GM19043 (cell line): ENCODE measurements around the gene PRKCSH.
"Not testable (repeated sequence)": the region's sequence is repeated elsewhere in the genome, so short reads cannot be mapped to it uniquely, and the experiment has no call there.

Experiments
- ATAC-seq: cut with Tn5 transposase; IDR thresholded peaks from one replicate; pipeline ENCODE4 v1.9.1; 2021; ENCODE audit warnings: low read depth; ENCODE audit not compliant: unreplicated experiment

The PRKCSH gene

DNA sequence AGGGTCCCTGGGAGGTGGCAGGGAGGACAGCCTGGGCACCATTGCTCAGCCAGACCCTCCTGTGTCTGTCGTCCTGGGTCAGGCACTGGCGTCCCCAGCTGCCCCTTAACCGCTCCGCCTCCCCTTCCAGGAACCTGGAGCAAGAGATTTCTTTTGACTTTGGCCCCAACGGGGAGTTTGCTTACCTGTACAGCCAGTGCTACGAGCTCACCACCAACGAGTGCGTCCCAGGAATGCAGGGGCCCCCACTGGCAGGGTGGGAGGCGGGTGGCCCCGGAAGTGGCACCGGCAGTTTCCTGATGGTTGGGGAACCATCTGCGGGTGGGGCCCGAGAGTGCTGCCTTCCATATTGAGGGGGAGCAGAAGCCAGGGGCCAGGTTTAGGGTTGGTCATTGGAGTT is 13.0 kb downstream of the PRKCSH start:
- no peak for ATAC-seq

DNA sequence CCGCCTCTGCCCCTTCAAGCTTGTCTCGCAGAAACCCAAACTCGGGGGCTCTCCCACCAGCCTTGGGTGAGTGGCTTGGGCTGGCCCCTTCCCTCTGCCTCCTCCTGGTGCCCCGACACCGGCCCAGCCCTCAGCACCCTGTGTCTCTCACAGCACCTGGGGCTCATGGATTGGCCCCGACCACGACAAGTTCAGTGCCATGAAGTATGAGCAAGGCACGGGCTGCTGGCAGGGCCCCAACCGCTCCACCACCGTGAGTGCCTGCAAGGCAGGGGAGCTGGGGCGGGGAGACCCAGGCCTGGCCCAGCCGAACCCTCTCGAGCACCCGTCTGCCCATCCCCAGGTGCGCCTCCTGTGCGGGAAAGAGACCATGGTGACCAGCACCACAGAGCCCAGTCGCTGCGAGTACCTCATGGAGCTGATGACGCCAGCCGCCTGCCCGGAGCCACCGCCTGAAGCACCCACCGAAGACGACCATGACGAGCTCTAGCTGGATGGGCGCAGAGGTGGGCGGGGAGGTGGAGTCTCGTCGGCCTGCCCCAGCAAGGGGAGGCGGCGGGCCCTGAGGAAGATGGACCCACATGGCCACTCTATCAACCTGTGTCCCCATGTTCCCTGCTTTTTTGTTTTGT is 13.6 kb downstream of the PRKCSH start:
- no peak for ATAC-seq

DNA sequence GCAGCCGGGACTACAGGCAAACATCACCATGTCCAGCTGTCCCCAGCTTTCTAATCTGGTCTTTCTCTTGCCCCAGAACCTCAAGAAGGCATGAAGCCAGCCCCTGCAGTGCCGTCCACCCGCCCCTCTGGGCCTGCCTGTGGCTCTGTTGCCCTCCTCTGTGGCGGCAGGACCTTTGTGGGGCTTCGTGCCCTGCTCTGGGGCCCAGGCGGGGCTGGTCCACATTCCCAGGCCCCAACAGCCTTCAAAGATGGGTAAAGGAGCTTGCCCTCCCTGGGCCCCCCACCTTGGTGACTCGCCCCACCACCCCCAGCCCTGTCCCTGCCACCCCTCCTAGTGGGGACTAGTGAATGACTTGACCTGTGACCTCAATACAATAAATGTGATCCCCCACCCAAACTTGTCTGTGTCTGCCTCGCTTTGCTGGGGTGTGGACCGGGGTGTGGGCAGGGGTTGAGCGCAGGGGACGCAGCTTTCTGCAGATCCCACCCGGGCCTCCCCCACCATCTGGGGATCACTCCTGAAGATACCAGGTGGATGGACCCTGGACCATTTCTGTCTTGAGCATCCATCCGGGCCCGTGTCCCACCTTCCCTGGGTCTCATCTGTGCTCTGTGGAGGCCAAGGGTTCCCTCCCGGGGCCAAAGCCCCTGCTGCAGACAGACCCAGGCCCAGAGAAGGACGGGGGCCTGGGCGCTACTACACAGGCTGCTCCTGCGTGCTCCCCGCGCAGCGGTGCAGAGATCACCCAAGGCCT is 15.3 kb downstream of the PRKCSH start:
- no peak for ATAC-seq

DNA sequence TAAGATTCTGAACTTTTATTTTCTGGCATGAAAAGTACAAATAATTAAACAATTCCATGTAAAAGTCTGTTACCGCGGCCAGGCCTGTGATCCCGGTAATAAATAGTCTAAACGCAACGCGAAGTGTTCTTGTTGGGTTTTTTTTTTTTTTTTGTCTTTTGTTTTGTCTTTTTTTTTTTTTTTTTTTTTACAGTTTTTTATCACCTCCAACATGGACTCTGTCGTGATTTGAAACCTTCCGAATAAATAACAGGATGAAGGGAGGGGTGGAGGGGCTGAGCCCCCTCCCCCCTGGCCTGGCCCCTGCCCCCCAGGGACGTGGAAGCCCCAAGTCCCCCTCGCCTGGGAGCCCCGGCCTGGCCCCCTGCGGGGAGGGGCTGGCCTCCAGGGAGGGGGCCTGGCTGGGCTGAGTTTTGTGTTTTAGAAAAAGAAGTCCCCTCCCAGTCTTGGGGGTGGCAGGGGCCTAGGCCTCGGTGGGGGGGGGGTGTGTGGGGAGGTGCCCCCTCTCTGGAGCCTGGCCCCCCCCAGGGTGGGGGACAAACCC is 16.0 kb downstream of the PRKCSH start:
- ATAC-seq = no peak

DNA sequence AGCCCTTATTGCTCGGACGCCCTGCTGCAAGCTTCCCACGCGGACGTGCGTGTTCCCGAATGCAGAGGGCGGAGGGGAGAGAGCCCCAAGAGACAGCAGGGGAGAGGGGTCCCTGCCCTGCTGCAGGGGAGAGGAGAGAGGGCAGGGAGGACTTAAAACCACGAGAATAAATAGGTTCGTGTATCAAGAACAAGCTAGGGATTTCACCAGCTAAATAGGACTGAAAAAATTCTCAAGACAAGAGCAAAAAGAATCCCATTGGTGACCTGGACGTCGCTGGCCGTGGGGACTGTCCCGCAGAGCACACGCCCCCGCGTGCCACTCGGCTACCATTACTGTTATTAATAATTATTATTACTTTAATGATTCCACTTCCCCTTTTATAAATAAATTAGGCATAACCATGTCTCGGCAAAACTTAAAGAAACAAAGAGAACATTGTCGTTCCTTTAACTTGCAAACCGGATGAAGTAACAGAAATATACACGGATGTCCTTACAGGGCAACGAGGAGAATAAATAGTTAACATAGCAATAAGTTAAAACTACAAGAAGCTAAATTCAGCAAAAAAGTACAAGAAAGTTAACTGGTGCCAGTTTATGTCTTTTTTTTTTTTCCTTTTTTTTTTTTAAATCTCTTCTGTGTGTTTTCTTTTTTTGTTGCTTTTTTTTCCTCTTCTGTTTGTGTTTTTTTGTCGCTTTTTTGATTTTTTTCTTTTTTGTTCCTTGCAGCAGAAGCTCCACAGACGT is 16.6 kb downstream of the PRKCSH start:
- ATAC-seq = no peak

DNA sequence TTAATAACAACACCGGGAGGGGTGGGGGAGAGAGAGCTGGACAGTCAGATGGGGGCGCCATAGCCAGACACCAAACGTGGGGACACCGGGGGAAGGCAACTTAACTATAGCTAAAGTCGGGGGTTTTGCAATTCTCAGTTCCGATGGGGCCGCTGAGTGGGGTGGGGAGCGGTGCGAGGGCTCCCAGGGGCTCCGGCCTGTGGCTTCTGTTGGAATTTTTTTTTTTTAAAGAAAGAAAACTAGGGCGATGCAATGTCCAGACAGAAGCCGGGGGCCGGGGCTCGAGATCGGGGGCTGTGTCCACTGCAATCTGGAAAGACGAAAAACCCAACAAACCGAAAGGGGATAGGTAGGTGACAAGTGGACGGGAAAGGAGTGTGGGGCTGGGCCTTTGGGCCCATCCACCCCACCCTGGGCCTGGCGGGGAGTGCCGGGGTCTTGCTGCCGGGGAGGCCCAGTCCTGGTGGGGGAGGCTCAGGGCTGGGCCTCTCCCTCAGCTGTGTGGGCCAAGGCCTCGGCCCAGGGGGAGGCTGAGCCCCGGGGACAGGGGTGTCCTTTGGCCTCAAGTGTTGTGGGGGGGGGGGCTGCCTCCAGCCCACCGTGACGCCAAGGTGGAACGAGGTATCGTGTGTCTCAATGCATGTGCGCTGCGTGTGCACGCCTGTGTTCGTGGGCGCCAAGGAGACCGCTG is 17.3 kb downstream of the PRKCSH start:
- no peak for ATAC-seq

DNA sequence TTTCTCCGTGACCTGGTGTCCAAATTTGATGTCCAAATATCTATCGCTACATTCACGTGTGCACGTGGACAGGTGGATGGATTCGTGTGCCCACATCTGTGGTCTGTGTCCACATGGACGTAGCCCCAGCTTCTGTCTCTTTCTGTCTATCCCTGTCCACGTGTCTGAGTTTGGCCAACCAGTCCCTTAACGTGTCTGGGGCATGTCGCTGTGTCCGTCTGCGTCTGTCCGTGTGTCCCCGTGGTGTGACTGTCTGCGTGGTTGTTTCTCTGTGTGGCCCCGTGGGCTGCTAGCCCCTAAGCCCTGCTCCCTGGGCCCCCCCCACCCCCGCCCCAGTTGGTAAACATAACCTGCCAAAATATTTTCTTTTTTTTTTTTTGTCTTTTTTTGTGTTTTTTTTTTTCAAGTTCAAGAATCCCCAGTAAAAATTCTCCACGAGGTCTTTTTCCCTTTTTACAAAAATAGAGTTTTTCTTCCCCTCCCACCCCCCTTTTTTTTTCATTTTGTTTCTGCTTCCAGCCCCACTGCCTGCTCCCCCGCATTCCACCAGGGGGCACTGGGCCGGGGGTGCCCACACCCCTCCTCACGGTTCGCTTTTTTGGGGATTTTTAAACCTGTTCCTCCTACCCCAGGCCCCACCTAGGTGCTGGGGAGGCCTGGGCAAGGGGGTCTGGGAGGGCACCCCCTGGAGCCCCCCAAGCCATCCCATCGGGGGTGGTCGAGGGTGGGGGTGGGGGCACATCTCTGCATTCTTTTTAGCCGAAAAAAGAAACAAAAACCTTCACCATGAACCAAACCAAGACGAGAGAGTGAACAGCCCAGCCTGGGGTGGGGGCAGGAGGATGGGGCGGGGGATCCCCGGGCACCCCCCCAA is 18.3 kb downstream of the PRKCSH start:
- ATAC-seq = no peak

DNA sequence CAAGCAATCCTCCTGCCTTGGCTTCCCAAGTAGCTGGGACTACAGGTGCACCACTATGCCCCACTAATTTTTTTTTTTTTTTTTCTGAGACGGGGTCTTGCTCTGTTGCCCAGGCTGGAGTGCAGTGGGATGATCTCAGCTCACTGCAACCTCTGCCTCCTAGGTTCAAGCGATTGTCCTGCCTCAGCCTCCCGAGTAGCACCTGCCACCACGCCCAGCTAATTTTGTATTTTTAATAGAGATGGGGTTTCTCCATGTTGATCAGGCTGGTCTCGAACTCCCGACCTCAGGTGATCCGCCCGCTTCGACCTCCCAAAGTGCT is 19.8 kb downstream of the PRKCSH start:
- not testable (repeated sequence) for ATAC-seq

DNA sequence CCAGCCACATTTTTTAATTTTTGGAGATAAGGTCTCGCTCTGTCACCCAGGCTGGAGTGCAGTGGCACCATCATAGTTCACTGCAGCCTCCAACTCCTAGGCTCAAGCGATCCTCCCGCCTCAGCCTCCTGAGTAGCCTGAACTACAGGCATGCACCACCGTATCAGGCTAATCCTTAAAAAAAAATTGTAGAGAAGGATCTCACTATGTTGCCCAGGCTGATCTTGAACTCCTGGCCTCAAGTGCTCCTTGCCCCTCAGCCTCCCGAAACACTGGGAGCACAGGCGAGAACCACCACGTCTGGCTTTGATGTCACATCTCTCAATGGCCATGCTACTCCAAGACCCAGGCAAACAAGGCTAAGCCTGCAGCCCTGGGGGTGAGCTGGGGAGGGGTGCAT is 21.2 kb downstream of the PRKCSH start:
- no peak for ATAC-seq

DNA sequence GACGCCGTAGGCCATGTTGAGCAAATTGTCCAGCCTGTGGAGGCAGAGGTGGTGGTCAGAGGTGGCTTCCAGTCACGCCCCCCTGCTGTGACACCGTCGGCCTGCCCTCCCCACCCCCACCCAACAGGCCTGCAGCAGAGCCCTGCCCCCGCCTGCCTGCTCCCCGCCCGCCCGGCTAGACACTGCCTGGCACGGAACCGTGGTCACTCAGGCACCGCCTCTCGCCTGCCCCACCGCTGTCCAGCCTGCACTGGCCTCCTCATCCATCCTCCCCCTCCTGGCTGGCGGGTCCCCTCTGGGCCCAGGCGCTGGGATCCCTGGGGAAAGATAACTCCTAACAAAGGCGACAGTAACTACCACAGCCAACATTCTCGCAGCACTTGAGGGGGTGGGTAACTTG is 21.7 kb downstream of the PRKCSH start:
- ATAC-seq = no peak

DNA sequence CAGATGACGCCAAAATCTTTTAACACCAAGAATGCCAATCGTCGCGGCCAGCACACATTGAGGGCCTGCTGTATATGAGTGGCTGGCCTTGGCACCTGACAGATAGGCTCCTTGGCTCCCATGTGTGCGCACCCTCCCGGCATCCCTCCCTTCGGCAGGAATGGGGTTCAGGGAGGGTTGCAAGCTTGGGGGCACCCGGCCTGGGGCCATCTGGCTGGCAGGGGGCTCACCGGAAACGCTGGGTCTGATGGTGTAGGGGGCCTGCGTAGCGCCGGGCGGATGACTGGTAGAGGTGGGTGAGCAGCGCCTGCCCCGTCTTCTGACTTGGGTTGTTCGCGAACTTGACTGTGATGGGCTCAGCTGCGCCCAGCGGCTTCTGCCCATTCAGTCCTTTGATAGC is 22.4 kb downstream of the PRKCSH start:
- ATAC-seq = no peak

DNA sequence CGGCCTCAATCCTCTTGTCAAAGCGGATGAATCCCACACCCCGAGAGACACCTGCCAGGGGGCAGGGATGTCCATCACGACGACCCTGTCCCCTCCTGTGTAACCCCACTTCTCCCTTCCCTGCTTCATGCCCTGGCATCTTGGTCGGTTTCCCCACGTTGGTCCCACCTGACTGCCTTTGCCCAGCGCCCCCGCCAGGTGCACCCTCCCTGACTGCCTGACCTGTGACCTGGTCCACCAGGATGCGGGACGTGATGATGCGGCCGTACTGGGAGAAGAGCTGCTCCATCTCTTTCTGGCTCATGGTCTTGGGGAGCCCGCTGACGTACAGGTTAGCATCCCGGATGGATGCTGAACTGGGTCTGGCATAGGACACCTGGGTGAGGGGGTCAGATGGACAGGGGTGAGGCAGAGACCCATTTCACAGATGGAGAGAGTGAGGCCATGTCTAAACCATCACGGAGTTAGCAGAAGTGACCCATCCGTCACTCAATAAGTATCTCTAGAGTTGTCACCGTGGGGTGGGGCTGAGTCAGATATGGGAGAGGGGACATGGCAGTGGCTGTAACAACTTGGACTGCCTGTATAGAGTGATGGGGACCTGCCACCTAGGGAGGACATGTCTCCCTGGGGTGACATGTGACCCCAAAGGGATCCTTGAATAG is 22.9 kb downstream of the PRKCSH start:
- no peak for ATAC-seq

DNA sequence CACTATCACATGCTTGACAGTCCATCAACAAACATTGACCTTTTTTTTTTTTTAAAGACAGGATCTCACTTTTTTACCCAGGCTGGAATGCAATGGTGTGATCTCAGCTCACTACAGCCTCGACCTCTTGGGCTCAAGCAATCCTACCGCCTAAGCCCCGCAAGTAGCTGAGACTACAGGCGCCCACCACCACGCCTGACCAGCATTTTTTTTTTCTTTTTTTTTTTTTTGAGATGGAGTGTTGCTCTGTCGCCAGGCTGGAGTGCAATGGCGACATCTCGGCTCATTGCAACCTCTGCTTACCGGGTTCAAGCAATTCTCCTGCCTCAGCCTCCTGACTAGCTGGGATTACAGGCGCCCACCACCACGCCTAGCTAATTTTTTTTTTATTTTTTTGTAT is 23.5 kb downstream of the PRKCSH start:
- not testable (repeated sequence) for ATAC-seq

DNA sequence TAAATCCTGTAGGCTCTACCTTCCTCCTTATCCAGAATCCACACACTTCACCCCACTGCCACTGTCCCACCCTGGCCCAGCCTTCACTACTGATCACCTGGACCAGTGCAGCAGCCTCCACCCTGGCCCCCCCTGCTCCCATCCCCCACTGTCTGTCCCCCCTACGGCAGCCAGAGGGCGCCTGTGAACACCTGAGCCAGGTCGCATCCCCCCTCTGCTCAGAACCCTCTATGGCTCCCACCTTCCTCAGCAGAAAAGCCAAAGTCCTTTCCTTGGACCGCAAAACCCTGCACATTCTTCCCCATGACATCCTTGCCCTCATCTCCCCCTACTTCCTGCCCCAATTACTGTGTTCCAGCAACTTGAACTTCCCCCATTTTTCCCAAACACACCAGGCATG is 24.8 kb downstream of the PRKCSH start:
- no peak for ATAC-seq

DNA sequence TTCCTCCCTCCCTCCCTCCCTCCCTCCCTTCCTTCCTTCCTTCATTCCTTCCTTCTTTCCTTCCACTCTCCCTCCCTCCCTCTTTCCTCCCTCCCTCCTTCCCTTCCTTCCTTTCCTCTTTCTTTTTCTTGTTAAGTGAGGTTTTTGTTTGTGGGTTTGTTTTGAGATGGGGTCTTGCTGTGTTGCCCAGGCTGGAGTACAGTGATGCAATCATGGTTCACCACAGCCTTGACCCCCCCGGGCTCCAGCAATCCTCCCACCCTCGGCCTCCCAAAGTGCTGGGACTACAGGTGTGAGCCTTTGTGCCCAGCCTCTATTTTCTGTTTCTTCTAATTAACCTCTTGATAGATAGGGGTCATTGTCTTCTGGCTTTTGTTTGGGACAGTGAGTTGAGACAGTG is 26.0 kb downstream of the PRKCSH start:
- ATAC-seq = no peak

DNA sequence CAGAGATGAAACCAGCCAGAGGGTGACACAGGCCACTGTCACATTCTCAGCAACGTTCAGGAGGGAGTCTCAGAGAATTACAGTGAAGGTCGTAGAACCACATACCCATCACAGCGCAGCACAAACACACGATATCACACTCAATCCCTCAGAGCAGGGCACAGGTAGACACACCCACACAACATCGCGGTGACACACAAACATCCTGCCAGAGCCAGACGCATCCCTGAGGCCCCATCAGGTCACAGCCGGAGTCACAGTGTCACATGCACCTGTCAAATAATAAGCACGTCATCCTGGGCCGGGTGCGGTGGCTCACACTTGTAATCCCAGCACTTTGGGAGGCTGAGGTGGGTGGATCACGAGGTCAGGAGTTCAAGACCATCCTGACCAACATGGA is 28.0 kb downstream of the PRKCSH start:
- ATAC-seq = no peak

DNA sequence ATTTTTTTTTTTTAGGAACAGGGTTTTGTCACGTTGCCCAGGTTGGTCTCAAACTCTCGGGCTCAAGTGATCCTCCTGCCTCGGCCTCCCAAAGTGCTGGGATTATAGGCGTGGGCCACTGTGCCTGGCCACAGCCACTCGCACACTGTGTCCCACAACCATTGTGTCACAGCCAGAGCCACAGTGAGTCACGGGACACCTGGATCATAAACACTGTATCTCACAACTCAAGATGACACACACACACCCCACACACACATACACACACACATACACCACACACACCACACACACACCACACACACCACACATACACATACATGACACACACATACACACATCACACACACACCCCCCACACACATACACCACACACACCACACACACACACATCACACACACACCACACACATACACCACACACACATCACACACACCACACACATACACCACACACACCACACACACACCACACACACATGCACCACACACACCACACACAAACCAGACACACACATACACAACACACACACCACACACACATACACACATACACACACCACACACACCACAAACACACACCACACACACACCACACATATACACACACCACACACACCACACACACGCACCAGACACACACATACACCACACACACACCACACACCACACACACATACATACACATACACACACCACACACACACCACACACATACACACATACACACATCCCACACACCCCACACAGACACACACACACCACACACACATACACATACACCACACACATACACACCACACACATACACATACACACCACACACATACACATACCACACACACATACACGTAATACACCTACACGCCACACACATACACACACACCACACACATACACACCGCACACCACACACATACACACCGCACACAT is 29.2 kb downstream of the PRKCSH start:
- ATAC-seq = no peak

DNA sequence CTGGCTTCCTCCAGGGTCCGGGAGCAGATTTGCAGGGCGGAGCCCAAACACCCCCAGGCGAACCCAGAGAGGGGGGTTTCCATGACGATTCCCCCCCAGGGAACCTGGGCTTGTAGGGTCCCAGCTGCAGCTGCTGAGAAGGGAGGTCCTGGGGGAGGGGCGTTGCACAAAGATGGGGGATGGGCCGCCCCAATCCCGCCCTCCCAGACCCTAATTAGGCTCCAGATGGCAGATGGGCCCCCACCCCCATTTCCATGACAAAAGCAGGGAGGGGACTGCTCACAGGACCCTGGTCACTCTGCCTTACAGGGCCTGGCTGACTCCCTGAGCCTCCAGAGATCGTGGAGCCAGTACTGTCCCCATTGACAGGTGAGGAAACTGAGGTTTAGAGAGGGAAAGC is 30.2 kb downstream of the PRKCSH start:
- ATAC-seq = no peak
